CD4-positive, alpha-beta T cell treated with Interleukin-17A for 1 hour (primary cell): ENCODE results near the gene CPSF4.

Experiments
- DNase-seq: peaks from one replicate; pipeline ENCODE4 v3.0.0-alpha.2; 2020

Gene CPSF4

GRCh38 chr7:99438573-99439480 is at the start of gene CPSF4, which contains the start of gene PTCD1:
Gene CPSF4, plus strand, starts transcription at chr7:99438943. Its CDS starts 140 bp downstream, at chr7:99439083.
Gene PTCD1, minus strand, starts transcription at chr7:99438798. Its CDS starts 3,556 bp downstream, at chr7:99435242.
- DNase-seq, result peak; percentile 92

- DNase-seq, result no peak
These were observed 49.0 kb upstream of the CPSF4 start for GRCh38 chr7:99389772-99390171.

GRCh38 chr7:99390941-99391602 is 47.7 kb upstream of the CPSF4 start:
- no peak for DNase-seq

- DNase-seq, result no peak
These were observed 46.7 kb upstream of the CPSF4 start for GRCh38 chr7:99392046-99392445.

GRCh38 chr7:99392659-99393354 is 45.9 kb upstream of the CPSF4 start:
- peak; percentile 92 for DNase-seq

GRCh38 chr7:99393355-99394187 is 45.2 kb upstream of the CPSF4 start:
- DNase-seq, result no peak

GRCh38 chr7:99394188-99394502 is 44.6 kb upstream of the CPSF4 start:
- DNase-seq, result no peak

GRCh38 chr7:99395616-99396327 is 43.0 kb upstream of the CPSF4 start:
- no peak for DNase-seq

GRCh38 chr7:99396418-99397296 is 42.1 kb upstream of the CPSF4 start:
- DNase-seq, result no peak

- DNase-seq, result no peak
These were observed 41.3 kb upstream of the CPSF4 start for GRCh38 chr7:99397297-99397983.

GRCh38 chr7:99398891-99399445 is 39.8 kb upstream of the CPSF4 start:
- DNase-seq, result no peak

GRCh38 chr7:99399597-99399996 is 39.1 kb upstream of the CPSF4 start:
- DNase-seq, result no peak

- DNase-seq, result no peak
These were observed 35.9 kb upstream of the CPSF4 start for GRCh38 chr7:99402854-99403253.

GRCh38 chr7:99403764-99404163 is 35.0 kb upstream of the CPSF4 start:
- no peak for DNase-seq

GRCh38 chr7:99404235-99404976 is 34.3 kb upstream of the CPSF4 start:
- no peak for DNase-seq

- DNase-seq, result no peak
These were observed 33.8 kb upstream of the CPSF4 start for GRCh38 chr7:99404977-99405320.

GRCh38 chr7:99406557-99406956 is 32.2 kb upstream of the CPSF4 start:
- DNase-seq, result no peak

- DNase-seq, result peak; percentile 47
These were observed 30.8 kb upstream of the CPSF4 start for GRCh38 chr7:99407872-99408378.
